ENCODE measurements around the gene SLA2. TPM values are rescaled to one million over a fixed set of nuclear protein-coding genes. Genes with fewer than 3 reads are reported as not detected.
"Not testable (repeated sequence)": the region's sequence is repeated elsewhere in the genome, so short reads cannot be mapped to it uniquely, and the experiment has no call there.

Gene SLA2
- total RNA-seq (10 to 100 TPM; 34.3 to 34.4 TPM), polyA plus RNA-seq (10 to 100 TPM; 18.9 to 22.2 (median 19.1) TPM), total RNA-seq (53.9 to 129 (median 79.6) reads per million in 6 experiments)

GRCh38 chr20:36645998-36646397 is at the start of gene SLA2:
TSS of gene SLA2 (minus strand) at chr20:36646196. CDS start at chr20:36641335, 4,861 bp downstream.
- DNase-seq (peak; percentile 47 to 79 (median 70)), ATAC-seq (peak; percentile 80 to 88)
- peaks cover 31 to 60% (median 52%) of the 10 kb centered on the region in 4 donors for H3K4me1 Mint-ChIP-seq
- POLR2A ChIA-PET, result interaction anchor here (0.6 to 7.8 kb wide), 18 partner anchors 11 to 128 kb away, joined by 3 to 108 read pairs (median 4); partner anchors contain the start of genes DSN1, RAB5IF and TGIF2
- peaks cover 0 to 21% (median 13%) of the 10 kb centered on the region in 3 donors for H3K36me3 Mint-ChIP-seq
- H3K27me3 Mint-ChIP-seq, result no peaks in the 10 kb centered on the region
- peak within 1 kb of the TSS; percentile 90 to 99 (median 98) for H3K27ac Mint-ChIP-seq
- H3K4me3 Mint-ChIP-seq, result peak within 1 kb of the TSS; percentile 96 to 99 (median 98)
- no peaks in the 10 kb centered on the region for H3K9me3 Mint-ChIP-seq

DNA sequence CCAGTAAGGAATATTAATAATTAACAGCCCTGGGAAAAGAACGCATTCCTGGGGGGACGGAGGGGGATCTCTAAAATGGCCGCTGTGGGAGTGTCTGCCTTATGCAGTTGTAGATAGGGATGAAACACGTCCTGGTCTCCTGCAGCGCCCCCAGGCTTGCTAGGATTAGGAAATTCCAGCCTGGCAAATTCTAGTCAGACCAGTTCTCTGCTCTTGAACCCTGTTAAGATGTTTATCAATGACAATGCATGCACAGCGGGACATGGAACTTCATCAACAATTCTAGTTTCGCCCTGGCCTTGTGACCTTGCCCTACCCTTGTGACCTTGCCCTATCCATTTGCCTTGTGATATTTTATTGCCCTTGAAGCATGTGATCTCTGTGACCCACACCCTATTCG is 49.5 kb upstream of the SLA2 start:
- H3K9me3 Mint-ChIP-seq, H3K27me3 Mint-ChIP-seq, H3K4me1 Mint-ChIP-seq, DNase-seq, ATAC-seq, POLR2A ChIA-PET, H3K4me3 Mint-ChIP-seq: not testable (repeated sequence)
- Mint-ChIP-seq H3K36me3 (peaks cover 0 to 13% (median 0%) of the 10 kb centered on the region in 3 donors), H3K27ac (peak overlapping the region in 1 of 10 donors; percentile 13)

DNA sequence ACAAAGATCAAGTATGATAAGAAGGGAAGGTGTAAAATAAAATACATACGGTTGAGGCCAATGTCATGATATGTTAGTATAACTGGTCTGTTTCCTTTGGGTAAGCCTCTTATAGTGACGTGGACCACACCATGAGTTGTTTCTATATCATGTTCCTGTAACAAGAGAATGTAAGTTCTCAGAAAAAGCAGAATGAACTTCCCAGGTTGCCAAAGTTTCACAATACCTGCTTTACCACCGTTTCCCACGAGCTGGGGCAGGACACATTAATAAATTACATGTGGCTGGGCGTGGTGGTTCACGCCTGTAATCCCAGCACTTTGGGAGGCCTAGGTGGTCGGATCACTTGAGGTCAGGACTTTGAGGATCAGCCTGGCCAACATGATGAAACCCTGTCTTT is 42.6 kb upstream of the SLA2 start:
- Mint-ChIP-seq H3K27ac (peak overlapping the region in 2 of 10 donors; percentile 34 to 55), H3K4me3 (no peak overlapping the region), H3K9me3 (no peaks in the 10 kb centered on the region), H3K36me3 (peaks cover 0 to 22% (median 0%) of the 10 kb centered on the region in 3 donors), H3K27me3 (no peaks in the 10 kb centered on the region), H3K4me1 (peaks cover 0 to 14% (median 5%) of the 10 kb centered on the region in 4 donors)
- POLR2A ChIA-PET, result no interaction called here
- ATAC-seq (no peak), DNase-seq (no peak)

DNA sequence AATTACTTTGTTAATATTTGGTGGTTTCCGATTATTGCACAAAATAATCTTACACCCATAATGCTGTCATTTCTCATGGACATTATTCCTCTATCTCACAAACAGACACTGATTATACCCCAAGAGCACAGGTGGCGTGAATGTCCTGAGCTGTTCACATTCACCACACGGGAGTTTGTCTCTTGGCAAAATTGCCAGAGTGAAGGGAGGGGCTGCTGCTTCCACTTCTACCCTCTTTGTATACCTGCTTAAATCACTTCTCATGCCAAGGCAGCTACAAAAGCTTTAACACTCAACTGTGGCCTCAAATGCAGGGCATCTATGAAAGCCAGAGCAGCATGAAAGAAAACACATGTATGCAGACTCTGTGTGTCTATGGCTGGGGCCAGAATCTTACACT is 41.9 kb upstream of the SLA2 start:
- no peaks in the 10 kb centered on the region for H3K27me3 Mint-ChIP-seq
- peaks cover 0 to 23% (median 0%) of the 10 kb centered on the region in 3 donors for H3K36me3 Mint-ChIP-seq
- DNase-seq (no peak), ATAC-seq (no peak)
- peaks cover 0 to 14% (median 5%) of the 10 kb centered on the region in 4 donors for H3K4me1 Mint-ChIP-seq
- POLR2A ChIA-PET, result no interaction called here
- no peaks in the 10 kb centered on the region for H3K9me3 Mint-ChIP-seq
- H3K27ac Mint-ChIP-seq, result no peak overlapping the region
- no peak overlapping the region for H3K4me3 Mint-ChIP-seq

GRCh38 chr20:36686944-36687343 is 40.9 kb upstream of the SLA2 start:
- Mint-ChIP-seq H3K4me1 (peaks cover 0 to 14% (median 5%) of the 10 kb centered on the region in 4 donors), H3K9me3 (no peaks in the 10 kb centered on the region), H3K27ac (no peak overlapping the region), H3K36me3 (peaks cover 0 to 32% (median 6%) of the 10 kb centered on the region in 3 donors), H3K4me3 (no peak overlapping the region), H3K27me3 (no peaks in the 10 kb centered on the region)
- DNase-seq (no peak), ATAC-seq (no peak)
- POLR2A ChIA-PET, result no interaction called here

DNA sequence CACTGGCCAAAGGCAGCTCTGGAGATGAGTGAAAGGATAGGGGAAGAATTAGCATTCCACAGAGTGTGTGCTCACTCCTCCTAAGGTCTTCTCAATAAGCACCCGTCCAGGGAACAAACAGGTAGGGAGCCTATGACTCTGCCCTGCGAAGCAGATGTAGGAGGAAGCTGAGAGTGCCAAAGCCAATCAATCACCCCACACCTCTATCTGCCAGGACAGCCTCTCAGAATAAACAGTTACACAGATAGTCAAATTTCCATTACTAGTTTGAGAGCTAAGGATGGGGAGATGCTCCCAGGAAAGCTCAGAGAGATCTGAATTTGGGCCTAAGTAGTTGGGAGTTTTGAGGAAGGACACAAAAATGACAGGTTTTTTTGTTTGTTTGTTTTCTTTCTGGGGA is 40.5 kb upstream of the SLA2 start:
- Mint-ChIP-seq H3K27ac (no peak overlapping the region), H3K4me1 (peaks cover 0 to 14% (median 5%) of the 10 kb centered on the region in 4 donors), H3K27me3 (no peaks in the 10 kb centered on the region), H3K4me3 (no peak overlapping the region), H3K9me3 (no peaks in the 10 kb centered on the region), H3K36me3 (peaks cover 0 to 33% (median 6%) of the 10 kb centered on the region in 3 donors)
- DNase-seq, result no peak
- POLR2A ChIA-PET, result interaction anchor here (0.6 kb wide), 1 partner anchor 61 kb away, joined by 3 read pairs; no protein-coding TSS in a partner anchor
- ATAC-seq, result no peak

- peak overlapping the region in 2 of 10 donors; percentile 9 to 22 for H3K4me3 Mint-ChIP-seq
- H3K4me1 Mint-ChIP-seq, result peaks cover 0 to 14% (median 5%) of the 10 kb centered on the region in 4 donors
- H3K36me3 Mint-ChIP-seq, result peaks cover 0 to 46% (median 16%) of the 10 kb centered on the region in 3 donors
- POLR2A ChIA-PET, result no interaction called here
- peak overlapping the region in 2 of 10 donors; percentile 34 to 50 for H3K27ac Mint-ChIP-seq
- no peaks in the 10 kb centered on the region for H3K27me3 Mint-ChIP-seq
- DNase-seq (peak in 3 of 10 donors; percentile 7 to 26 (median 21)), ATAC-seq (peak in 1 of 2 donors; percentile 77)
- no peaks in the 10 kb centered on the region for H3K9me3 Mint-ChIP-seq
These were observed 38.8 kb upstream of the SLA2 start for GRCh38 chr20:36684747-36685146.

GRCh38 chr20:36682311-36682710 is 36.3 kb upstream of the SLA2 start:
- no peak for DNase-seq
- POLR2A ChIA-PET, result interaction anchor here (0.6 kb wide), 1 partner anchor 59 kb away, joined by 4 read pairs; no protein-coding TSS in a partner anchor
- no peaks in the 10 kb centered on the region for H3K9me3 Mint-ChIP-seq
- ATAC-seq, result no peak
- H3K27ac Mint-ChIP-seq, result no peak overlapping the region
- H3K4me1 Mint-ChIP-seq, result peaks cover 0 to 14% (median 5%) of the 10 kb centered on the region in 4 donors
- no peaks in the 10 kb centered on the region for H3K27me3 Mint-ChIP-seq
- no peak overlapping the region for H3K4me3 Mint-ChIP-seq
- H3K36me3 Mint-ChIP-seq, result peaks cover 0 to 46% (median 18%) of the 10 kb centered on the region in 3 donors

GRCh38 chr20:36677422-36677771 is 31.4 kb upstream of the SLA2 start:
- POLR2A ChIA-PET, result no interaction called here
- no peaks in the 10 kb centered on the region for H3K27me3 Mint-ChIP-seq
- H3K27ac Mint-ChIP-seq, result no peak overlapping the region
- H3K4me1 Mint-ChIP-seq, result no peaks in the 10 kb centered on the region
- ATAC-seq (no peak), DNase-seq (no peak)
- peaks cover 0 to 34% (median 15%) of the 10 kb centered on the region in 3 donors for H3K36me3 Mint-ChIP-seq
- H3K9me3 Mint-ChIP-seq, result no peaks in the 10 kb centered on the region
- no peak overlapping the region for H3K4me3 Mint-ChIP-seq

DNA sequence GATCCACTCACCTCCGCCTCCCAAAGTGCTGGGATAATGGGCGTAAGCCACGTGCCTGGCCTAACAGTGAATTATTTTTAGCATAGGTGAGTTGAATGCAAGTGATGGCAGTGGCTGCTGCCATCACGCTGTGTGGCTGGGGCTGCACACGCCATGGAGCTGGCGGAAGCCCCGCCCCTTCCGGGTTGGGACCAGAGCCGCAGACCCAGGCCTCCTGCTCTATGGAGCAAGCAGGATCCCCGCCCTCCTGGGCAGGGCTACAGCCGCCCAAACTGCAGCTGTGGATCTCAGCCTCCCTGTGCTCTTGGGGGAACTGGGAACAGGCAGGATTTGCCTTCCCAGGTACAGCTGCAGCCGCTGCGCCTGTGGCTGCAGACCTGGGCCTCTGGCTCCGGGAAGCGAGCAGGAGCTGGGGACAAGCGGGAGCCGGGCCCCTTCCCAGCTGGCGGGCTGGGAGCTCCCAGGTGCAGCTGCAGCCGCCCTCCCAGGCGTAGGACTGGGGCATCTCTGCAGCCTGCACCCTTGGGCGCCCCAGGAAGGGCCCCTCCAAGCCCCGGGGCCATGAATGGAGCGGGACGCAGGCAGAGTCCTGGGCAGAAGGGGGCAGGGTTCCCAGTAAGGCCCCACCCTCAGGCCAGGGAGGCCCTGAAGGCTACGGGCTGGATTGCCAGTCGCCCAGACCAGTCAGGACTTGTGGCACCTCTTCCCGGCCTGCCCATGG is 30.9 kb upstream of the SLA2 start:
- H3K27ac Mint-ChIP-seq, result no peak overlapping the region
- no peak for ATAC-seq

DNA sequence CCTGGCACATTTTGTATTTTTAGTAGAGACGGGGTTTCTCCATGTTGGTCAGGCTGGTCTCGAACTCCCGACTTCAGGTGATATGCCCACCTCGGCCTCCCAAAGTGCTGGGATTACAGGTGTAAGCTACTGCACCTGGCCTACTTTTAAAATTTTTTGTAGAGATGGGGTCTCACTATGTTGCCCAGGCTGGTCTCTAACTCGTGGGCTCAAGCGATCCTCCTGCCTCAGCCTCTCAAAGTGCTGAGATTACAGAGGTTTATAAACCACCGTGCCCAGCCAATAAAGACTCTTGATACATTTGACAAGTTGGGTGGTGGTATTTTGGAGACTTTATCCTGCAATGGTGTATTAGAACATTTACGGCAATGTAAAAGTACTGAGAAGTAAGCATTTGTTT is 29.5 kb upstream of the SLA2 start:
- not testable (repeated sequence) for H3K4me3 Mint-ChIP-seq, DNase-seq, ATAC-seq, H3K4me1 Mint-ChIP-seq, H3K27me3 Mint-ChIP-seq, H3K9me3 Mint-ChIP-seq, H3K27ac Mint-ChIP-seq
- peaks cover 0 to 26% (median 13%) of the 10 kb centered on the region in 3 donors for H3K36me3 Mint-ChIP-seq
- POLR2A ChIA-PET, result interaction anchor here (0.6 kb wide), 1 partner anchor 527 kb away, joined by 3 read pairs; no protein-coding TSS in a partner anchor

More for the DNA sequence above, 30.9 kb upstream of the SLA2 start:
- H3K4me1 Mint-ChIP-seq, result no peaks in the 10 kb centered on the region
- no peak overlapping the region for H3K4me3 Mint-ChIP-seq
- H3K27me3 Mint-ChIP-seq, result no peaks in the 10 kb centered on the region
- POLR2A ChIA-PET, result no interaction called here
- H3K36me3 Mint-ChIP-seq, result peaks cover 0 to 32% (median 12%) of the 10 kb centered on the region in 3 donors
- no peaks in the 10 kb centered on the region for H3K9me3 Mint-ChIP-seq
- DNase-seq, result peak in 1 of 10 donors; percentile 4

GRCh38 chr20:36672991-36673390 is 27.0 kb upstream of the SLA2 start:
- no peaks in the 10 kb centered on the region for H3K9me3 Mint-ChIP-seq
- H3K36me3 Mint-ChIP-seq, result peaks cover 0 to 22% (median 11%) of the 10 kb centered on the region in 3 donors
- H3K27ac Mint-ChIP-seq, result peak overlapping the region in 1 of 10 donors; percentile 88
- POLR2A ChIA-PET, result no interaction called here
- DNase-seq (no peak), ATAC-seq (no peak)
- H3K27me3 Mint-ChIP-seq, result no peaks in the 10 kb centered on the region
- no peak overlapping the region for H3K4me3 Mint-ChIP-seq
- H3K4me1 Mint-ChIP-seq, result no peaks in the 10 kb centered on the region

GRCh38 chr20:36670665-36671357 is 24.8 kb upstream of the SLA2 start:
- H3K4me1 Mint-ChIP-seq, result no peaks in the 10 kb centered on the region
- H3K27me3 Mint-ChIP-seq, result no peaks in the 10 kb centered on the region
- DNase-seq (no peak), ATAC-seq (no peak)
- H3K36me3 Mint-ChIP-seq, result peaks cover 0 to 24% (median 9%) of the 10 kb centered on the region in 3 donors
- no peaks in the 10 kb centered on the region for H3K9me3 Mint-ChIP-seq
- POLR2A ChIA-PET, result interaction anchor here (0.6 to 1.0 kb wide), 2 partner anchors 135 to 199 kb away, joined by 3 to 4 read pairs; no protein-coding TSS in a partner anchor
- H3K27ac Mint-ChIP-seq, result peak overlapping the region in 1 of 10 donors; percentile 1
- no peak overlapping the region for H3K4me3 Mint-ChIP-seq

All from naive thymus-derived CD8-positive, alpha-beta T cell (primary cell).